WTC11 (cell line): ENCODE data around the gene ZNF280D. TPM values are rescaled to one million over a fixed set of nuclear protein-coding genes. Genes with fewer than 3 reads are reported as not detected.

Experiments
- ATAC-seq: fragments of 200-7000 bp; cut with Tn5 transposase; 2 replicates; pipeline ENCODE4 v1.10.0; 2021; ENCODE audit warnings: mild to moderate bottlenecking, moderate library complexity
- CTCF ChIA-PET: fragments of 300-600 bp; sonication (Branson Sonifier 250); formaldehyde crosslinking; loops from one replicate; lab custom pipeline; 2021; ENCODE audit warnings: antibody characterized with exemption; lab: Charles Lee
- POLR2A ChIA-PET: fragments of 350-600 bp; sonication (Branson Sonifier 250); formaldehyde crosslinking; loops from one replicate; lab custom pipeline; 2021; ENCODE audit warnings: antibody characterized with exemption; lab: Charles Lee
- DNase-seq: peaks from one replicate; pipeline ENCODE4 v3.0.0; 2021; ENCODE audit warnings: low spot score
- H3K27ac Mint-ChIP-seq: 2 replicates; pipeline ENCODE4 v1.8.0; 2021; ENCODE audit warnings: mixed read lengths
- H3K27me3 Mint-ChIP-seq: 2 replicates; pipeline ENCODE4 v1.8.0; 2021; ENCODE audit warnings: low read depth, mild to moderate bottlenecking, moderate library complexity, mixed read lengths
- H3K36me3 Mint-ChIP-seq: 2 replicates; pipeline ENCODE4 v1.8.0; 2021; ENCODE audit warnings: mixed read lengths
- H3K4me1 Mint-ChIP-seq: 2 replicates; pipeline ENCODE4 v1.8.0; 2022; ENCODE audit warnings: mixed read lengths
- H3K4me3 Mint-ChIP-seq: 2 replicates; pipeline ENCODE4 v1.8.0; 2021; ENCODE audit warnings: mild to moderate bottlenecking, moderate library complexity, mixed read lengths
- H3K9me3 Mint-ChIP-seq: 2 replicates; pipeline ENCODE4 v1.8.0; 2021; ENCODE audit warnings: mixed read lengths
- ATF3 ChIP-seq: sonication (generic); formaldehyde crosslinking; conservative IDR thresholded peaks from 2 replicates; pipeline ENCODE4 v1.8.1; 2022; ENCODE audit warnings: mild to moderate bottlenecking, missing genetic modification reagents
- CREM ChIP-seq: sonication (generic); formaldehyde crosslinking; IDR thresholded peaks from 2 replicates; pipeline ENCODE4 v1.8.1; 2022; ENCODE audit warnings: mild to moderate bottlenecking, missing genetic modification reagents, moderate library complexity
- FOXJ3 ChIP-seq: sonication (generic); formaldehyde crosslinking; IDR thresholded peaks from 2 replicates; pipeline ENCODE4 v1.9.0; 2021; ENCODE audit warnings: missing genetic modification reagents, mild to moderate bottlenecking, borderline replicate concordance
- GABPB1 ChIP-seq: sonication (generic); formaldehyde crosslinking; IDR thresholded peaks from 2 replicates; pipeline ENCODE4 v1.8.1; 2023; ENCODE audit warnings: mild to moderate bottlenecking, missing genetic modification reagents
- GTF2I ChIP-seq: fragments of 250-450 bp; sonication (Bioruptor Pico); conservative IDR thresholded peaks from 2 replicates; pipeline ENCODE4 v1.4.0; 2021; ENCODE audit warnings: mild to moderate bottlenecking
- HMGA2 ChIP-seq: fragments of 250-450 bp; sonication (Bioruptor Pico); IDR thresholded peaks from 2 replicates; pipeline ENCODE4 v1.4.0; 2021; ENCODE audit warnings: mild to moderate bottlenecking, moderate library complexity
- IRF2 ChIP-seq: sonication (generic); formaldehyde crosslinking; IDR thresholded peaks from 2 replicates; pipeline ENCODE4 v1.8.0; 2022; ENCODE audit warnings: low read depth, missing genetic modification reagents, borderline replicate concordance
- JAZF1 ChIP-seq: fragments of 250-450 bp; sonication (Bioruptor Pico); IDR thresholded peaks from 2 replicates; pipeline ENCODE4 v1.9.0; 2021; ENCODE audit warnings: moderate library complexity, mild to moderate bottlenecking, inconsistent platforms
- KAT7 ChIP-seq: sonication (generic); formaldehyde crosslinking; IDR thresholded peaks from 2 replicates; pipeline ENCODE4 v1.8.1; 2023; ENCODE audit warnings: missing genetic modification reagents, mild to moderate bottlenecking, borderline replicate concordance
- NFATC4 ChIP-seq: fragments of 250-450 bp; sonication (Bioruptor Pico); IDR thresholded peaks from 2 replicates; pipeline ENCODE4 v1.9.0; 2021; ENCODE audit warnings: mild to moderate bottlenecking
- NFYB ChIP-seq: sonication (generic); formaldehyde crosslinking; conservative IDR thresholded peaks from 2 replicates; pipeline ENCODE4 v1.8.0; 2022; ENCODE audit warnings: low read depth, missing genetic modification reagents
- NR3C1 ChIP-seq: sonication (generic); formaldehyde crosslinking; conservative IDR thresholded peaks from 2 replicates; pipeline ENCODE4 v1.8.1; 2023; ENCODE audit warnings: low read depth, mild to moderate bottlenecking, missing genetic modification reagents
- PRDM15 ChIP-seq: sonication (generic); formaldehyde crosslinking; IDR thresholded peaks from 2 replicates; pipeline ENCODE4 v1.8.0; 2022; ENCODE audit warnings: missing genetic modification reagents
- PRRX2 ChIP-seq: fragments of 250-450 bp; sonication (Bioruptor Pico); IDR thresholded peaks from 2 replicates; pipeline ENCODE4 v1.8.0; 2021; ENCODE audit warnings: mild to moderate bottlenecking
- SMAD3 ChIP-seq: sonication (generic); formaldehyde crosslinking; IDR thresholded peaks from 2 replicates; pipeline ENCODE4 v1.8.0; 2022; ENCODE audit warnings: missing genetic modification reagents, mild to moderate bottlenecking, borderline replicate concordance
- SP1 ChIP-seq: sonication (generic); formaldehyde crosslinking; conservative IDR thresholded peaks from 2 replicates; pipeline ENCODE4 v1.8.1; 2022; ENCODE audit warnings: missing genetic modification reagents
- TEAD1 ChIP-seq: sonication (generic); formaldehyde crosslinking; IDR thresholded peaks from 2 replicates; pipeline ENCODE4 v1.8.0; 2022; ENCODE audit warnings: mild to moderate bottlenecking, missing genetic modification reagents
- TEAD4 ChIP-seq: sonication (generic); formaldehyde crosslinking; IDR thresholded peaks from 2 replicates; pipeline ENCODE4 v1.8.0; 2022; ENCODE audit warnings: mild to moderate bottlenecking, missing genetic modification reagents
- ZNF219 ChIP-seq: sonication (generic); formaldehyde crosslinking; IDR thresholded peaks from 2 replicates; pipeline ENCODE4 v1.8.0; 2023; ENCODE audit warnings: missing genetic modification reagents, mild to moderate bottlenecking, borderline replicate concordance
- ZNF232 ChIP-seq: sonication (generic); formaldehyde crosslinking; IDR thresholded peaks from 2 replicates; pipeline ENCODE4 v1.8.0; 2022; ENCODE audit warnings: mild to moderate bottlenecking, missing genetic modification reagents
- total RNA-seq: library from RNA; stranded (reverse); gene quantifications from 3 replicates; pipeline ENCODE4 v1.2.3, GENCODE V29; 2021
- TF ChIP-seq, protein P1 (sequence below): sonication (generic); formaldehyde crosslinking; IDR thresholded peaks from 2 replicates; pipeline ENCODE4 v1.8.1; 2023; ENCODE audit warnings: mild to moderate bottlenecking, missing genetic modification reagents, moderate library complexity
- TF ChIP-seq, protein P2 (sequence below): sonication (generic); formaldehyde crosslinking; IDR thresholded peaks from 2 replicates; pipeline ENCODE4 v1.8.0; 2022; ENCODE audit warnings: mild to moderate bottlenecking, missing genetic modification reagents
- TF ChIP-seq, protein P3 (sequence below): sonication (generic); formaldehyde crosslinking; IDR thresholded peaks from 2 replicates; pipeline ENCODE4 v1.8.0; 2022; ENCODE audit warnings: mild to moderate bottlenecking, missing genetic modification reagents
- TF ChIP-seq, protein P4 (sequence below): fragments of 200-600 bp; IDR thresholded peaks from 2 replicates; pipeline ENCODE4 v1.8.0; 2022; ENCODE audit warnings: antibody characterized with exemption
- TF ChIP-seq, protein P5 (sequence below): sonication (generic); formaldehyde crosslinking; IDR thresholded peaks from 2 replicates; pipeline ENCODE4 v1.8.1; 2023; ENCODE audit warnings: mild to moderate bottlenecking, missing genetic modification reagents, moderate library complexity
- TF ChIP-seq, protein P6 (sequence below): fragments of 250-450 bp; sonication (Bioruptor Pico); IDR thresholded peaks from 2 replicates; pipeline ENCODE4 v1.8.0; 2021; ENCODE audit warnings: mild to moderate bottlenecking

ZNF280D gene
- total RNA-seq, 1 experiment from 2014 or later: 25.7 TPM

- ChIA-PET POLR2A (no interaction called here), CTCF (no interaction called here)
- DNase-seq (no peak), ATAC-seq (no peak)
- TF ChIP-seq, protein P1, sequence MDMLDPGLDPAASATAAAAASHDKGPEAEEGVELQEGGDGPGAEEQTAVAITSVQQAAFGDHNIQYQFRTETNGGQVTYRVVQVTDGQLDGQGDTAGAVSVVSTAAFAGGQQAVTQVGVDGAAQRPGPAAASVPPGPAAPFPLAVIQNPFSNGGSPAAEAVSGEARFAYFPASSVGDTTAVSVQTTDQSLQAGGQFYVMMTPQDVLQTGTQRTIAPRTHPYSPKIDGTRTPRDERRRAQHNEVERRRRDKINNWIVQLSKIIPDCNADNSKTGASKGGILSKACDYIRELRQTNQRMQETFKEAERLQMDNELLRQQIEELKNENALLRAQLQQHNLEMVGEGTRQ (CRISPR knock-in tag): no peak
- TF ChIP-seq KAT7 (no peak), GTF2I (CRISPR knock-in tag) (no peak), ATF3 (no peak), JAZF1 (CRISPR knock-in tag) (no peak), HMGA2 (CRISPR knock-in tag) (no peak), SP1 (no peak), ZNF219 (CRISPR knock-in tag) (no peak), CREM (CRISPR knock-in tag) (no peak), IRF2 (CRISPR knock-in tag) (no peak), PRDM15 (CRISPR knock-in tag) (no peak), NR3C1 (CRISPR knock-in tag) (no peak), GABPB1 (CRISPR knock-in tag) (no peak), FOXJ3 (no peak), TEAD1 (CRISPR knock-in tag) (no peak), NFYB (CRISPR knock-in tag) (no peak)
- TF ChIP-seq, protein P2, sequence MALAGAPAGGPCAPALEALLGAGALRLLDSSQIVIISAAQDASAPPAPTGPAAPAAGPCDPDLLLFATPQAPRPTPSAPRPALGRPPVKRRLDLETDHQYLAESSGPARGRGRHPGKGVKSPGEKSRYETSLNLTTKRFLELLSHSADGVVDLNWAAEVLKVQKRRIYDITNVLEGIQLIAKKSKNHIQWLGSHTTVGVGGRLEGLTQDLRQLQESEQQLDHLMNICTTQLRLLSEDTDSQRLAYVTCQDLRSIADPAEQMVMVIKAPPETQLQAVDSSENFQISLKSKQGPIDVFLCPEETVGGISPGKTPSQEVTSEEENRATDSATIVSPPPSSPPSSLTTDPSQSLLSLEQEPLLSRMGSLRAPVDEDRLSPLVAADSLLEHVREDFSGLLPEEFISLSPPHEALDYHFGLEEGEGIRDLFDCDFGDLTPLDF (CRISPR knock-in tag): no peak
- TF ChIP-seq, protein P3, sequence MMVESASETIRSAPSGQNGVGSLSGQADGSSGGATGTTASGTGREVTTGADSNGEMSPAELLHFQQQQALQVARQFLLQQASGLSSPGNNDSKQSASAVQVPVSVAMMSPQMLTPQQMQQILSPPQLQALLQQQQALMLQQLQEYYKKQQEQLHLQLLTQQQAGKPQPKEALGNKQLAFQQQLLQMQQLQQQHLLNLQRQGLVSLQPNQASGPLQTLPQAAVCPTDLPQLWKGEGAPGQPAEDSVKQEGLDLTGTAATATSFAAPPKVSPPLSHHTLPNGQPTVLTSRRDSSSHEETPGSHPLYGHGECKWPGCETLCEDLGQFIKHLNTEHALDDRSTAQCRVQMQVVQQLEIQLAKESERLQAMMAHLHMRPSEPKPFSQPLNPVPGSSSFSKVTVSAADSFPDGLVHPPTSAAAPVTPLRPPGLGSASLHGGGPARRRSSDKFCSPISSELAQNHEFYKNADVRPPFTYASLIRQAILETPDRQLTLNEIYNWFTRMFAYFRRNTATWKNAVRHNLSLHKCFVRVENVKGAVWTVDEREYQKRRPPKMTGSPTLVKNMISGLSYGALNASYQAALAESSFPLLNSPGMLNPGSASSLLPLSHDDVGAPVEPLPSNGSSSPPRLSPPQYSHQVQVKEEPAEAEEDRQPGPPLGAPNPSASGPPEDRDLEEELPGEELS: no peak
- Mint-ChIP-seq H3K4me3 (no peak overlapping the region), H3K9me3 (peaks cover 9% of the 10 kb centered on the region), H3K36me3 (peaks cover 13% of the 10 kb centered on the region), H3K4me1 (peaks cover 33% of the 10 kb centered on the region), H3K27me3 (peaks cover 10% of the 10 kb centered on the region), H3K27ac (no peak overlapping the region)
These were observed 3.7 kb downstream of the ZNF280D start for GRCh38 chr15:56729561-56729960.

DNA sequence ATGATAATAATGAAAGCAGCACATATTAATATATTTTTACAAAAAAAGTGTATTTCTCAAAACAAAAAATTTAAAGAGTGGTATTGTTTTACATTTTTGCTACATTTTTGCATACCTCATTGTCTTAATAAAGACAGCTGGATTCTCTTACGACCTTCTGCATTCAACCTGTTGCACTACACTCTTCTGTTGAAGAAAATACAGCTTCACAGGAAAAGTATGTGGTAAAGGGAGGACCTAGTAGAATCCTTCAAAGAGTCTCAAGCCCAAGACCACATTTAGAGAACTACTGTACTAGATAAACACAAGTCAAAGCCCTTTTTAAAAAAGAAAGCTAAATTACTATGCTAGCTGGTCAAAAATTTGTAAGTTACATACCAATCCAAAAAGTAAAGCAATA, 7.9 kb downstream of the ZNF280D start:
- H3K4me3 Mint-ChIP-seq: no peak overlapping the region
- ATAC-seq (no peak), DNase-seq (no peak)
- ChIA-PET POLR2A (no interaction called here), CTCF (interaction anchor here (1.7 kb wide), 1 partner anchor 15 kb away, joined by 6 read pairs; no protein-coding TSS in a partner anchor)
- peaks cover 10% of the 10 kb centered on the region for H3K9me3 Mint-ChIP-seq
- no peaks in the 10 kb centered on the region for H3K27me3 Mint-ChIP-seq
- peaks cover 8% of the 10 kb centered on the region for H3K4me1 Mint-ChIP-seq
- H3K36me3 Mint-ChIP-seq: peaks cover 17% of the 10 kb centered on the region
- peak overlapping the region; percentile 83 for H3K27ac Mint-ChIP-seq
- TF ChIP-seq PRRX2 (CRISPR knock-in tag) (no peak), NFATC4 (no peak), SMAD3 (CRISPR knock-in tag) (no peak), ZNF232 (CRISPR knock-in tag) (no peak), TEAD4 (CRISPR knock-in tag) (no peak)
- TF ChIP-seq, protein P4, sequence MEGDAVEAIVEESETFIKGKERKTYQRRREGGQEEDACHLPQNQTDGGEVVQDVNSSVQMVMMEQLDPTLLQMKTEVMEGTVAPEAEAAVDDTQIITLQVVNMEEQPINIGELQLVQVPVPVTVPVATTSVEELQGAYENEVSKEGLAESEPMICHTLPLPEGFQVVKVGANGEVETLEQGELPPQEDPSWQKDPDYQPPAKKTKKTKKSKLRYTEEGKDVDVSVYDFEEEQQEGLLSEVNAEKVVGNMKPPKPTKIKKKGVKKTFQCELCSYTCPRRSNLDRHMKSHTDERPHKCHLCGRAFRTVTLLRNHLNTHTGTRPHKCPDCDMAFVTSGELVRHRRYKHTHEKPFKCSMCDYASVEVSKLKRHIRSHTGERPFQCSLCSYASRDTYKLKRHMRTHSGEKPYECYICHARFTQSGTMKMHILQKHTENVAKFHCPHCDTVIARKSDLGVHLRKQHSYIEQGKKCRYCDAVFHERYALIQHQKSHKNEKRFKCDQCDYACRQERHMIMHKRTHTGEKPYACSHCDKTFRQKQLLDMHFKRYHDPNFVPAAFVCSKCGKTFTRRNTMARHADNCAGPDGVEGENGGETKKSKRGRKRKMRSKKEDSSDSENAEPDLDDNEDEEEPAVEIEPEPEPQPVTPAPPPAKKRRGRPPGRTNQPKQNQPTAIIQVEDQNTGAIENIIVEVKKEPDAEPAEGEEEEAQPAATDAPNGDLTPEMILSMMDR: no peak
- TF ChIP-seq, protein P5, sequence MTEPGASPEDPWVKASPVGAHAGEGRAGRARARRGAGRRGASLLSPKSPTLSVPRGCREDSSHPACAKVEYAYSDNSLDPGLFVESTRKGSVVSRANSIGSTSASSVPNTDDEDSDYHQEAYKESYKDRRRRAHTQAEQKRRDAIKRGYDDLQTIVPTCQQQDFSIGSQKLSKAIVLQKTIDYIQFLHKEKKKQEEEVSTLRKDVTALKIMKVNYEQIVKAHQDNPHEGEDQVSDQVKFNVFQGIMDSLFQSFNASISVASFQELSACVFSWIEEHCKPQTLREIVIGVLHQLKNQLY: no peak
- TF ChIP-seq, protein P6, sequence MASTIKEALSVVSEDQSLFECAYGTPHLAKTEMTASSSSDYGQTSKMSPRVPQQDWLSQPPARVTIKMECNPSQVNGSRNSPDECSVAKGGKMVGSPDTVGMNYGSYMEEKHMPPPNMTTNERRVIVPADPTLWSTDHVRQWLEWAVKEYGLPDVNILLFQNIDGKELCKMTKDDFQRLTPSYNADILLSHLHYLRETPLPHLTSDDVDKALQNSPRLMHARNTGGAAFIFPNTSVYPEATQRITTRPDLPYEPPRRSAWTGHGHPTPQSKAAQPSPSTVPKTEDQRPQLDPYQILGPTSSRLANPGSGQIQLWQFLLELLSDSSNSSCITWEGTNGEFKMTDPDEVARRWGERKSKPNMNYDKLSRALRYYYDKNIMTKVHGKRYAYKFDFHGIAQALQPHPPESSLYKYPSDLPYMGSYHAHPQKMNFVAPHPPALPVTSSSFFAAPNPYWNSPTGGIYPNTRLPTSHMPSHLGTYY (CRISPR knock-in tag): no peak
